A549 (cell line): Measurements from ENCODE around the gene OR51B2.

ENCODE experiments used
- CHD2 ChIP-seq: fragments of 150-350 bp; IDR thresholded peaks from 2 replicates; pipeline ENCODE4 v1.6.1; 2014; ENCODE audit warnings: low read length; ENCODE audit not compliant: partially characterized antibody
- EP300 ChIP-seq, 2 experiments: fragments of >200 bp; sonication (Bioruptor Twin); formaldehyde crosslinking; IDR thresholded peaks; 2 replicates in 1 of 2; 3 replicates in 1 of 2; pipeline ENCODE4 v1.6.1; 2016 to 2017

- TF ChIP-seq EP300 (IDR thresholded peaks at IDR 0.05): no peak
- TF ChIP-seq CHD2: no peak
These were observed 20.5 kb downstream of the OR51B2 start for GRCh38 chr11:5303626-5304025.
